ENCODE results near the gene ZNF326. TPM values are rescaled to one million over a fixed set of nuclear protein-coding genes. Genes with fewer than 3 reads are reported as not detected.

The ZNF326 gene
- polyA plus RNA-seq = 1 to 10 TPM; 6.0 to 9.2 (median 7.2) TPM

- H3K4me1 Mint-ChIP-seq = peaks cover 29 to 48% of the 10 kb centered on the region in 2 donors
- DNase-seq = peak; percentile 95 to 96 (median 96)
- no peaks in the 10 kb centered on the region for H3K9me3 Mint-ChIP-seq
- peaks cover 0 to 5% (median 0%) of the 10 kb centered on the region in 3 donors for H3K36me3 Mint-ChIP-seq
- peak within 1 kb of the TSS; percentile 95 to 100 (median 98) for H3K4me3 Mint-ChIP-seq
- peak within 1 kb of the TSS; percentile 91 to 97 (median 93) for H3K27ac Mint-ChIP-seq
- H3K27me3 Mint-ChIP-seq (ENCODE audit: low read depth in 3 of 3) = peaks cover 2 to 12% (median 8%) of the 10 kb centered on the region in 3 donors
These were observed at the start of gene ZNF326 for GRCh38 chr1:89994805-89995597. ZNF326 (plus strand) TSS chr1:89995110; CDS start chr1:89995258, 148 bp downstream.

GRCh38 chr1:89945852-89946476 lies 48.9 kb upstream of the ZNF326 start:
- Mint-ChIP-seq H3K27me3 (ENCODE audit: low read depth in 3 of 3) (peaks cover 0 to 2% (median 0%) of the 10 kb centered on the region in 3 donors), H3K4me3 (no peak overlapping the region), H3K36me3 (peaks cover 0 to 3% (median 0%) of the 10 kb centered on the region in 3 donors), H3K9me3 (no peaks in the 10 kb centered on the region), H3K27ac (no peak overlapping the region), H3K4me1 (peaks cover 0 to 1% of the 10 kb centered on the region in 2 donors)
- no peak for DNase-seq

- no peak for DNase-seq
- no peak overlapping the region for H3K27ac Mint-ChIP-seq
- no peaks in the 10 kb centered on the region for H3K4me1 Mint-ChIP-seq
- peaks cover 0 to 2% (median 0%) of the 10 kb centered on the region in 3 donors for H3K27me3 Mint-ChIP-seq (ENCODE audit: low read depth in 3 of 3)
- H3K36me3 Mint-ChIP-seq = peaks cover 0 to 3% (median 0%) of the 10 kb centered on the region in 3 donors
- no peak overlapping the region for H3K4me3 Mint-ChIP-seq
- H3K9me3 Mint-ChIP-seq = no peaks in the 10 kb centered on the region
These were observed 48.4 kb upstream of the ZNF326 start for GRCh38 chr1:89946532-89946931.

GRCh38 chr1:89948722-89949345 lies 46.1 kb upstream of the ZNF326 start:
- H3K4me1 Mint-ChIP-seq = peaks cover 0 to 4% of the 10 kb centered on the region in 2 donors
- peaks cover 0 to 2% (median 0%) of the 10 kb centered on the region in 3 donors for H3K27me3 Mint-ChIP-seq (ENCODE audit: low read depth in 3 of 3)
- H3K9me3 Mint-ChIP-seq = no peaks in the 10 kb centered on the region
- H3K36me3 Mint-ChIP-seq = peaks cover 0 to 3% (median 0%) of the 10 kb centered on the region in 3 donors
- no peak overlapping the region for H3K27ac Mint-ChIP-seq
- no peak for DNase-seq
- no peak overlapping the region for H3K4me3 Mint-ChIP-seq

GRCh38 chr1:89949991-89950624 lies 44.8 kb upstream of the ZNF326 start:
- H3K27me3 Mint-ChIP-seq (ENCODE audit: low read depth in 3 of 3) = peaks cover 0 to 2% (median 0%) of the 10 kb centered on the region in 3 donors
- no peak overlapping the region for H3K4me3 Mint-ChIP-seq
- H3K4me1 Mint-ChIP-seq = peaks cover 0 to 4% of the 10 kb centered on the region in 2 donors
- DNase-seq = no peak
- peaks cover 0 to 3% (median 0%) of the 10 kb centered on the region in 3 donors for H3K36me3 Mint-ChIP-seq
- no peaks in the 10 kb centered on the region for H3K9me3 Mint-ChIP-seq
- H3K27ac Mint-ChIP-seq = no peak overlapping the region

GRCh38 chr1:89950703-89951102 lies 44.2 kb upstream of the ZNF326 start:
- H3K27ac Mint-ChIP-seq = no peak overlapping the region
- no peak for DNase-seq
- peaks cover 0 to 3% (median 0%) of the 10 kb centered on the region in 3 donors for H3K36me3 Mint-ChIP-seq

GRCh38 chr1:89951766-89952604 lies 42.9 kb upstream of the ZNF326 start:
- no peak overlapping the region for H3K27ac Mint-ChIP-seq
- H3K4me3 Mint-ChIP-seq = no peak overlapping the region
- H3K9me3 Mint-ChIP-seq = no peaks in the 10 kb centered on the region
- H3K36me3 Mint-ChIP-seq = no peaks in the 10 kb centered on the region
- no peak for DNase-seq
- peaks cover 0 to 2% (median 0%) of the 10 kb centered on the region in 3 donors for H3K27me3 Mint-ChIP-seq (ENCODE audit: low read depth in 3 of 3)
- peaks cover 5 to 6% of the 10 kb centered on the region in 2 donors for H3K4me1 Mint-ChIP-seq

More at GRCh38 chr1:89950703-89951102, 44.2 kb upstream of the ZNF326 start:
- Mint-ChIP-seq H3K27me3 (ENCODE audit: low read depth in 3 of 3) (peaks cover 0 to 2% (median 0%) of the 10 kb centered on the region in 3 donors), H3K4me3 (no peak overlapping the region), H3K4me1 (peaks cover 0 to 4% of the 10 kb centered on the region in 2 donors), H3K9me3 (no peaks in the 10 kb centered on the region)

GRCh38 chr1:89952605-89953130 lies 42.2 kb upstream of the ZNF326 start:
- Mint-ChIP-seq H3K27me3 (ENCODE audit: low read depth in 3 of 3) (peaks cover 0 to 2% (median 0%) of the 10 kb centered on the region in 3 donors), H3K4me3 (no peak overlapping the region), H3K27ac (no peak overlapping the region), H3K9me3 (no peaks in the 10 kb centered on the region), H3K36me3 (no peaks in the 10 kb centered on the region), H3K4me1 (peaks cover 12 to 13% of the 10 kb centered on the region in 2 donors)
- DNase-seq = no peak

- no peaks in the 10 kb centered on the region for H3K9me3 Mint-ChIP-seq
- no peaks in the 10 kb centered on the region for H3K36me3 Mint-ChIP-seq
- H3K4me1 Mint-ChIP-seq = peaks cover 17 to 18% of the 10 kb centered on the region in 2 donors
- H3K27ac Mint-ChIP-seq = no peak overlapping the region
- DNase-seq = peak in 1 of 3 donors; percentile 9
- no peak overlapping the region for H3K4me3 Mint-ChIP-seq
- H3K27me3 Mint-ChIP-seq (ENCODE audit: low read depth in 3 of 3) = no peaks in the 10 kb centered on the region
These were observed 41.7 kb upstream of the ZNF326 start for GRCh38 chr1:89953131-89953626.

- DNase-seq = no peak
- Mint-ChIP-seq H3K27ac (no peak overlapping the region), H3K4me3 (no peak overlapping the region), H3K27me3 (ENCODE audit: low read depth in 3 of 3) (peaks cover 0 to 2% (median 0%) of the 10 kb centered on the region in 3 donors), H3K9me3 (no peaks in the 10 kb centered on the region), H3K4me1 (peaks cover 24 to 26% of the 10 kb centered on the region in 2 donors), H3K36me3 (no peaks in the 10 kb centered on the region)
These were observed 41.0 kb upstream of the ZNF326 start for GRCh38 chr1:89953929-89954328.

- Mint-ChIP-seq H3K4me1 (peaks cover 29 to 30% of the 10 kb centered on the region in 2 donors), H3K36me3 (no peaks in the 10 kb centered on the region), H3K27me3 (ENCODE audit: low read depth in 3 of 3) (peaks cover 0 to 2% (median 0%) of the 10 kb centered on the region in 3 donors), H3K4me3 (no peak overlapping the region), H3K27ac (peak overlapping the region in 1 of 6 donors; percentile 2), H3K9me3 (no peaks in the 10 kb centered on the region)
- DNase-seq = no peak
These were observed 40.5 kb upstream of the ZNF326 start for GRCh38 chr1:89954401-89954800.
